Panc1 (cell line): Measurements from ENCODE around the gene GPR55. TPM values are rescaled to one million over a fixed set of nuclear protein-coding genes. Genes with fewer than 3 reads are reported as not detected.

ENCODE experiments used
- ATAC-seq: fragments of 200-7000 bp; cut with Tn5 transposase; 2 replicates; pipeline ENCODE4 v1.9.1; 2020; ENCODE audit warnings: mild to moderate bottlenecking, moderate library complexity
- BruUV-seq: library from RNA; stranded (reverse); fragments of 400-500 nt; replicated peaks from 2 replicates; lab custom pipeline; 2021; lab: Mats Ljungman, UMichigan
- CTCF ChIA-PET: fragments of 300-600 bp; sonication (Branson Sonifier 250); formaldehyde crosslinking; loops from one replicate; lab custom pipeline; 2022; ENCODE audit warnings: antibody characterized with exemption; lab: Charles Lee
- POLR2A ChIA-PET: fragments of 300-600 bp; sonication (Branson Sonifier 250); formaldehyde crosslinking; loops from one replicate; lab custom pipeline; 2022; ENCODE audit warnings: antibody characterized with exemption; lab: Charles Lee
- DNase-seq: peaks from one replicate; pipeline ENCODE4 v3.0.0-alpha.2; 2010; ENCODE audit warnings: low read depth, low spot score
- H3K27ac ChIP-seq: 2 replicates; pipeline ENCODE4 v1.5.1; 2011; ENCODE audit warnings: mild to moderate bottlenecking, low read length, inconsistent platforms
- H3K27me3 ChIP-seq: fragments of 200-500 bp; sonication (Bioruptor generic); 2 replicates; pipeline ENCODE4 v1.6.0; 2014; ENCODE audit warnings: low read length, inconsistent platforms; ENCODE audit not compliant: control insufficient read depth, insufficient read depth
- H3K36me3 ChIP-seq: fragments of 200-500 bp; sonication (Bioruptor generic); 2 replicates; pipeline ENCODE4 v1.5.1; 2014; ENCODE audit warnings: inconsistent platforms, mild to moderate bottlenecking, low read length, moderate library complexity; ENCODE audit not compliant: control insufficient read depth, insufficient read depth
- H3K4me1 ChIP-seq: 2 replicates; pipeline ENCODE4 v1.5.1; 2011; ENCODE audit warnings: inconsistent platforms, mild to moderate bottlenecking, low read length, moderate library complexity; ENCODE audit not compliant: control insufficient read depth, insufficient read depth
- H3K4me3 ChIP-seq, 2 experiments: 2 replicates each; pipeline ENCODE4 v1.5.1; 2011 to 2012; ENCODE audit warnings: low read depth in 2 of 2, low read length in 2 of 2, mild to moderate bottlenecking in 2 of 2, inconsistent platforms in 1 of 2, moderate library complexity in 1 of 2
- H3K9me3 ChIP-seq: fragments of 200-500 bp; sonication (Bioruptor generic); 2 replicates; pipeline ENCODE4 v1.5.1; 2014; ENCODE audit warnings: low read depth, mild to moderate bottlenecking, inconsistent platforms, low read length, moderate library complexity; ENCODE audit not compliant: control insufficient read depth, insufficient read depth
- POLR2AphosphoS5 ChIP-seq: IDR thresholded peaks from 2 replicates; pipeline ENCODE4 v1.6.1; 2012; ENCODE audit warnings: mild to moderate bottlenecking, low read depth, low read length, moderate library complexity
- REST ChIP-seq, 2 experiments: IDR thresholded peaks; 2 replicates each; pipeline ENCODE4 v1.6.1; 2011 to 2012; ENCODE audit warnings: low read depth in 2 of 2, control low read depth in 1 of 2, low read length in 1 of 2, mild to moderate bottlenecking in 1 of 2, moderate library complexity in 1 of 2; ENCODE audit not compliant: insufficient read depth in 1 of 2
- SIN3A ChIP-seq: IDR thresholded peaks from 2 replicates; pipeline ENCODE4 v1.6.1; 2012; ENCODE audit warnings: low read depth, mild to moderate bottlenecking, low read length, moderate library complexity, borderline replicate concordance; ENCODE audit not compliant: insufficient read depth
- TCF7L2 ChIP-seq: IDR thresholded peaks from 2 replicates; pipeline ENCODE4 v1.6.1; 2011; ENCODE audit warnings: mild to moderate bottlenecking, low read depth, low read length, inconsistent platforms
- in situ Hi-C: cut with HindIII; loops from 2 replicates; pipeline ENCODE4 v1.10.0; 2016; ENCODE audit warnings: low sequenced_read_pairs, low pct_unique_long_range_greater_than_20kb
- intact Hi-C: fragments of 100-400 bp; cut with micrococcal nuclease; formaldehyde crosslinking; loops from one replicate; pipeline ENCODE4 v1.10.0; 2022; ENCODE audit not compliant: unreplicated experiment
- total RNA-seq: library from RNA; stranded (reverse); gene quantifications from one replicate; pipeline ENCODE4 v1.2.1, GENCODE V29; 2021; ENCODE audit not compliant: unreplicated experiment
- TF ChIP-seq, protein P1 (sequence below): fragments of 450-650 bp; IDR thresholded peaks from 2 replicates; pipeline ENCODE4 v1.5.1; 2017; ENCODE audit warnings: mild to moderate bottlenecking

Gene GPR55
- total RNA-seq, 1 experiment from 2014 or later: 0.08 TPM

GRCh38 chr2:230898713-230899091 is 26.3 kb downstream of the GPR55 start:
- no peaks in the 10 kb centered on the region for H3K9me3 ChIP-seq
- H3K27ac ChIP-seq: no peak overlapping the region
- ChIA-PET CTCF (no interaction called here), POLR2A (interaction anchor here (0.5 kb wide), 1 partner anchor 43 kb away, joined by 7 read pairs; no protein-coding TSS in a partner anchor)
- BruUV-seq: no TSS peak
- TF ChIP-seq POLR2AphosphoS5 (no peak), SIN3A (no peak), REST (IDR thresholded peaks at IDR 0.05; ENCODE audit: insufficient read depth in 1 of 2, low read depth in 2 of 2, low read length in 1 of 2) (no peak), TCF7L2 (no peak)
- TF ChIP-seq, protein P1, sequence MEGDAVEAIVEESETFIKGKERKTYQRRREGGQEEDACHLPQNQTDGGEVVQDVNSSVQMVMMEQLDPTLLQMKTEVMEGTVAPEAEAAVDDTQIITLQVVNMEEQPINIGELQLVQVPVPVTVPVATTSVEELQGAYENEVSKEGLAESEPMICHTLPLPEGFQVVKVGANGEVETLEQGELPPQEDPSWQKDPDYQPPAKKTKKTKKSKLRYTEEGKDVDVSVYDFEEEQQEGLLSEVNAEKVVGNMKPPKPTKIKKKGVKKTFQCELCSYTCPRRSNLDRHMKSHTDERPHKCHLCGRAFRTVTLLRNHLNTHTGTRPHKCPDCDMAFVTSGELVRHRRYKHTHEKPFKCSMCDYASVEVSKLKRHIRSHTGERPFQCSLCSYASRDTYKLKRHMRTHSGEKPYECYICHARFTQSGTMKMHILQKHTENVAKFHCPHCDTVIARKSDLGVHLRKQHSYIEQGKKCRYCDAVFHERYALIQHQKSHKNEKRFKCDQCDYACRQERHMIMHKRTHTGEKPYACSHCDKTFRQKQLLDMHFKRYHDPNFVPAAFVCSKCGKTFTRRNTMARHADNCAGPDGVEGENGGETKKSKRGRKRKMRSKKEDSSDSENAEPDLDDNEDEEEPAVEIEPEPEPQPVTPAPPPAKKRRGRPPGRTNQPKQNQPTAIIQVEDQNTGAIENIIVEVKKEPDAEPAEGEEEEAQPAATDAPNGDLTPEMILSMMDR: no peak
- no peaks in the 10 kb centered on the region for H3K36me3 ChIP-seq
- DNase-seq: no peak
- no peaks in the 10 kb centered on the region for H3K4me1 ChIP-seq
- in situ Hi-C loops: no loop called here
- no peak for ATAC-seq
- intact Hi-C loops: no loop called here
- no peak overlapping the region for H3K4me3 ChIP-seq
- H3K27me3 ChIP-seq: no peaks in the 10 kb centered on the region

GRCh38 chr2:230898016-230898712 is 26.9 kb downstream of the GPR55 start:
- Histone ChIP-seq H3K4me1 (no peaks in the 10 kb centered on the region), H3K27me3 (no peaks in the 10 kb centered on the region), H3K27ac (no peak overlapping the region), H3K9me3 (no peaks in the 10 kb centered on the region), H3K4me3 (no peak overlapping the region), H3K36me3 (no peaks in the 10 kb centered on the region)
- DNase-seq: no peak
- POLR2A ChIA-PET: interaction anchor here (0.5 to 0.6 kb wide), 2 partner anchors 43 to 819 kb away, joined by 3 to 7 read pairs; no protein-coding TSS in a partner anchor
- TF ChIP-seq REST (IDR thresholded peaks at IDR 0.05; ENCODE audit: insufficient read depth in 1 of 2, low read depth in 2 of 2, low read length in 1 of 2) (no peak), POLR2AphosphoS5 (no peak), SIN3A (no peak), TCF7L2 (no peak)
- TF ChIP-seq, protein P1: no peak
- intact Hi-C loops: no loop called here
- ATAC-seq: no peak
- BruUV-seq: no TSS peak
- CTCF ChIA-PET: no interaction called here
- in situ Hi-C loops: no loop called here
